NCI-H2171 (cell line): ENCODE results near the gene ASTL.

Experiments
- DNase-seq: peaks from one replicate; lab custom pipeline; 2025; lab: John Stamatoyannopoulos, UW

Gene ASTL

DNA sequence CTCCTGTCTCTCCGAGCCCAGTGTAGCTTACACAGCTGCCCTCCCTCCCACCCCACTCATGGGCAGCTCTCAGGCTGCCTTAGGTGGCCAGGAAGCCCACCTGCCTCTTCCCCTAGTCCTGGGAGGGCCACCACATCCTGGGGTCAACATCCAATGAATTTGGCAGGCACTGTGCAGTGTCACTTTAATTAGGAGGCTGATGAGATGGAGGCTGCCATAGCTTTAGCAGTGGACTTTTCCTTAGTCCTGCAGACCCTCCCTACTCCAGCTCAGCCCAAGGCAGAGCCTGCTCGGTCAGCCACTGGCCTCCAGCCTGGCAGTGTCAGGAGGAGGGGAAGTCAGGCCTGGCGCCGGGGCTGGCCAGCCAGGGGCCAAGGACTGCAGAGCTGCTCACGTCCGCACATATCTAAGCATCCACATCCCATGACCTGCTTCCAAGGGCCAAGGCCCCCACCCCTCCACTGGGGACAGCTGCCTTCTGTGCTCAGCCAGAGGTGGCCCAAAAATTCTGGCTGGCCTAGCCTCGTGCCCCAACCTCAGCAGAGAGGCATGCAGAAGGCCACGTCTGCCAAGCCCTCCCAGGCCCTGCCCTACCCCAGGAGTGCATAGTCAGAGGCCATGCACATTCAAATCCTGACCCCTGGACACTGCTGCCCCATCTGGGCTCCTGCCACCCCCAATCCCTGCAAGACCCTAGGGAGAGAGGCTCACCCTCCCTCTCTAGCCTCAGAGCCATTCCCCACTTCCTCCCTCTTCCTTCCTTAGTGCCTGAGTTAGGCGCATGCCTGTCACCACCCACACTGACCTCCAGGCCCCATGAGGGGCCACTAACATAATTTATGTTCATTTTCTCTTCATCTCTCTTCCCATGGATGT, 55.0 kb downstream of the ASTL start:
- DNase-seq: no peak

GRCh38 chr2:96082211-96083063, 55.9 kb downstream of the ASTL start:
- DNase-seq: no peak

DNA sequence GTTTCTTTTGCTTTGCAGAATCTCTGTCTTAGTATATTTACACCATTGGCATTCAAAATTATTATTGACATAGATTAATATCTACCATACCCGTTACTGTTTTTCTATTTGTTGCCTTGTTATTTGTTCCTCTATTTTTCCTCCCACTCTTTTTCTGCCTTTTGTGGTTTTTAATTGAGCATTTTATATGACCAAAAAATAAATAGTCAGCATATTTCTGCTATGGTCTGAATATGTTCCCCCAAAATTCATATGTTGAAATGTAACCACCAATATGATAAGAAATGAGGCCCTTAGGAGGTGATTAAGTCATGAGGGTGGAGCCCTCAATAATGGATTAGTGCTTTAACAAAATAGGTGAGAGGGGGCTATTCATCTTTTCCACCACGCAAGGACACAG, 57.3 kb downstream of the ASTL start:
- no peak for DNase-seq

DNA sequence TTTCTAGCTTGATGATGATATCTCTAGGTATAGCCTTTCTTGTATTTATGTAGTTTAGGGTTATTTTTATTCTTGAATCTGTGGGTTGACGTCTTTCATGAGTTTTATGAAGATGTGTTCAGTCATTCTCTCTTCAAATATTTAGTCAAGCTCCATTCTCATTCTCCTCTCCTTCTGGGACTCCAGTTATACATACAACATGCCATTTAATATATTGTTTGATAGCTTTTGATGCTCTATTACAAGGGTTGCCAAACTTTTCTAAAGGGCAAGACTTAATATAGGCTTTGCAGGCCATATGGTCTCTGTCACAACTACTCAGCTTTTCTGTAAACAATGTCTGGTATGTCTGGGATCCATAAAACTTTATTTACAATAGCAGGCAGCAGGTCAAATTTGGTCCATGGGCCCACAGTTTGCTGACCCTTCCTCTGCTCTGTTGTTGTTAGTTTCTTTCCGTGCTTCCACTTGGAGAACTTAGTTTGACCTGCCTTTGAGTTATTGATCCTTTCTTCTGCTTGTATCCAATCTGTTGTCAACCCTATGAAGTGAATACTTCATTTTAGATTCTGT, 63.0 kb downstream of the ASTL start:
- DNase-seq: no peak

GRCh38 chr2:96074156-96074555, 64.1 kb downstream of the ASTL start:
- DNase-seq: no peak

GRCh38 chr2:96073170-96073775, 65.0 kb downstream of the ASTL start:
- no peak for DNase-seq
